ENCODE results near the gene RNU1-2. TPM values are rescaled to one million over a fixed set of nuclear protein-coding genes. Genes with fewer than 3 reads are reported as not detected.
"Not testable (repeated sequence)": the region's sequence is repeated elsewhere in the genome, so short reads cannot be mapped to it uniquely, and the experiment has no call there.

RNU1-2 gene
- total RNA-seq, 1 donor from 2014 or later: 3,041 TPM

DNA sequence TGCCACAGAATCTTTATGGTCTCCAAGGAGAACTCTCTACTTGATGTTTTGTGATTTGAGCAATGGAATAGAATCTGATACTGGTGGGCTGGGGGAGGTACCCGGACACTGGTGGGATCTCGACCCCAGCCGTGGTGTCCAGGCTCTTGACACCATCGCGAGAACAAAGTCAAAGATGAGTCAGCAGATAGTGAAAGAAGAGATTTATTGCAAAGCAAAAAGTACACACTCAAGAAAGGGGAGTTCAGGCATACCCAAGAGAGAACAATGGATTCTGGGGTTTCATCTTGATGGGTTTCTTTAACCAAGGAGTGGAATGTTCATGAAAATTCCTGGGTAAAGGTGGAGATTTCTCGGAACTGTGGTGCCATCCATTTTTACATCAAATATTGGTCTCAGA, 1.4 kb upstream of the RNU1-2 start:
- Mint-ChIP-seq H3K27me3 (ENCODE audit: insufficient read depth) (peaks cover 37% of the 10 kb centered on the region), H3K4me3 (peak overlapping the region; percentile 40), H3K4me1 (ENCODE audit: low read depth) (peaks cover 39% of the 10 kb centered on the region), H3K27ac (peak overlapping the region; percentile 47)
- intact Hi-C loops (cut with micrococcal nuclease); H3K36me3 Mint-ChIP-seq (ENCODE audit: low read depth); H3K9me3 Mint-ChIP-seq; DNase-seq (ENCODE audit: low spot score): not testable (repeated sequence)

DNA sequence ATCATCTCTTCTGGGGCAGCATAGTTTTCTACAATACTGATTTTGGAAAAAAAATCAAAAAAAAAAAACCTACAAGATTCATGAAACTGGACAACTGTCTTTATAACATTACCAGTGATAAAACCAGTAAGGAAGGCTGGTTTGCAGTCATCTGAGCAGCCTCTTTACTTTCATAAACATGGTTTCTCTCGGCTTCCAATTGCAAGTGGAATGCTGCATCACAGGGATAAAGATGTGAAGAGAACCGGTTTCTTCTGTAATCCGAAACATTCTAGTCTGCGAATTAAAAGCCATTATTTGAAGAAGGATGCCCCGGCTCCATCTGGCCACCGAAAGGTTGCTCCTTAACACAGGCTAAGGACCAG, 565 bp upstream of the RNU1-2 start:
- DNase-seq (ENCODE audit: low spot score); H3K36me3 Mint-ChIP-seq (ENCODE audit: low read depth); H3K9me3 Mint-ChIP-seq; intact Hi-C loops (cut with micrococcal nuclease): not testable (repeated sequence)
- Mint-ChIP-seq H3K27me3 (ENCODE audit: insufficient read depth) (peaks cover 29% of the 10 kb centered on the region), H3K27ac (peak overlapping the region; percentile 99), H3K4me1 (ENCODE audit: low read depth) (peaks cover 30% of the 10 kb centered on the region), H3K4me3 (peak overlapping the region; percentile 71)

DNA sequence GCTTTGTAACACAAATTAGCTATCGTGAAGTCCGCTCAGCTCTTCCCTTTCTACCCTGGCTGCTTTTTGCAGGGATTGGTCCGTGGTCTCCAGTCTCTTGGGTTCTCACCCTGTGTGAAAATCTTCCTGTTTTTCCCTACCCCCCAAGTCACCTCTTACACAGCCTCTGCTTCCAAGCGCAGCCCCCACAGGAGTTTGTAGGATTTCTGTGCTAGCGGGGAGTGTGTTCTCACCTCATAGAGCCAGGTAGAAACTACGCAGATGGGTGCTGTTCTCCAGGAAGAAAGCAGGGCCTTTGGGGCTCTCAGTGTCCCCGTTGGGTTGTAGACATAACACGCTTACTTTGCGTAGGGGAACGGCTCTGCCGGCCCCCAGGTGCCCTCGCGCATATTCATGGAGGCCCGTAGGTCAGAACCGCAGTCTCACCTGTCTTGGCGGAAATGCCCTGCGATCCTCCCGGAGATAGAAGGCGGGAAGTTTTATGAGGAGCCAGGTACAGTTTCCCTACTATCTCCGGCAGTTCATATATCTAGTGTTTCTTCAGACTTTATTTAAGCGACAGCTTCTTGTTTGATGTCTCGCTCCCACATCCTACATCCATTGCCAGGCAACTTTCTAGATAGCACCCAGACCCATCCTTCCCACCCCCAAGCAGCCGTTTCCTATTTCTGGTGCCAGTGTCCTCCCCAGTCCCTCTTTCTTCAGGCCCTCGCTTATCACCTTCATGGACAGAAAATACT, 706 bp downstream of the RNU1-2 start:
- Mint-ChIP-seq H3K4me3 (peak overlapping the region; percentile 71), H3K4me1 (ENCODE audit: low read depth) (peaks cover 36% of the 10 kb centered on the region), H3K27ac (peak overlapping the region; percentile 99), H3K27me3 (ENCODE audit: insufficient read depth) (peaks cover 19% of the 10 kb centered on the region)
- not testable (repeated sequence) for H3K9me3 Mint-ChIP-seq; H3K36me3 Mint-ChIP-seq (ENCODE audit: low read depth)
- intact Hi-C loops (cut with micrococcal nuclease): loop anchor here (1.0 to 2.0 kb wide), 3 partner anchors 8 to 252 kb away; partner anchors contain the start of gene SDHB
- peak; percentile 84 for DNase-seq (ENCODE audit: low spot score)

DNA sequence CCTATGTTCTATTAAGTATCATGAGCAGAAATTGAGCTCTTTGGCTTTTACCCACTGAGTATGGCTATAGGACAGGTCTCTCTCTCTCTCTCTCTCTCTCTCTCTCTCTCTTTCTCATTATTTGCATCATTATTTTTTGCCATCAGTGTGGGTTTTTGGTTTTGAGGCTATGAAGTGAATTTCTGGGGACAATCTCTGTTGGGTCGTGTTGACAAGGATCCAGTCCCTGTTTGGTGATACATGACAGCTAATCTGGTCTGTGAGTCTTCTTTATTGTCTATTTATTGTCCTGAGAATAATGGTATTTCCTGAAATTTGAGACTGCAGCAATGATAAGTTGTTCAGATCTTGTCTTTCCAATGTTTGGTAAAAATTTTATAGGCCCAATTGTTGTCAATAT, 1.9 kb downstream of the RNU1-2 start:
- H3K27me3 Mint-ChIP-seq (ENCODE audit: insufficient read depth); DNase-seq (ENCODE audit: low spot score); H3K9me3 Mint-ChIP-seq; H3K36me3 Mint-ChIP-seq (ENCODE audit: low read depth): not testable (repeated sequence)
- intact Hi-C loops (cut with micrococcal nuclease): loop anchor here (2.0 kb wide), 1 partner anchor 157 kb away; the partner anchor contains the start of gene SDHB
- H3K4me1 Mint-ChIP-seq (ENCODE audit: low read depth): peaks cover 40% of the 10 kb centered on the region
- H3K4me3 Mint-ChIP-seq: peak overlapping the region; percentile 72
- H3K27ac Mint-ChIP-seq: peak overlapping the region; percentile 88

DNA sequence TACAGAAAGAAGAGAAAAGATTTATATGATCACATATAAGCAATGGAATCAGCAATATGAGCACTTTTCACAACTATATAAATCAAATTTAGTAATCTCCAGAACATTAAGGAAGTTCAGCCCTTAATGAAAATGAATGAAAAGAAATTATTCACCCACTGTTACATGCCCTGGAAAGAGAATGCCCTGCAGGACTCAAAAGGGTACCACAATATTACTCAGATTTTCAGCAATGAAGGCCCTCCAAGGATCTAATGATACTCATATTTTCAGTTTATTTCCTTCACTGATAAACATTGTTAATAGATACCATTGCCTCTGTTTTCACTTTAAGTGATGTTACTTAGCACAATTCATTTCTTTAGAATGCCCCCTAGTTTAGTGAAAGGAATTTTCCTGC, 2.5 kb downstream of the RNU1-2 start:
- H3K27me3 Mint-ChIP-seq (ENCODE audit: insufficient read depth); H3K36me3 Mint-ChIP-seq (ENCODE audit: low read depth); intact Hi-C loops (cut with micrococcal nuclease); H3K4me3 Mint-ChIP-seq; DNase-seq (ENCODE audit: low spot score); H3K27ac Mint-ChIP-seq; H3K9me3 Mint-ChIP-seq: not testable (repeated sequence)
- peaks cover 40% of the 10 kb centered on the region for H3K4me1 Mint-ChIP-seq (ENCODE audit: low read depth)

DNA sequence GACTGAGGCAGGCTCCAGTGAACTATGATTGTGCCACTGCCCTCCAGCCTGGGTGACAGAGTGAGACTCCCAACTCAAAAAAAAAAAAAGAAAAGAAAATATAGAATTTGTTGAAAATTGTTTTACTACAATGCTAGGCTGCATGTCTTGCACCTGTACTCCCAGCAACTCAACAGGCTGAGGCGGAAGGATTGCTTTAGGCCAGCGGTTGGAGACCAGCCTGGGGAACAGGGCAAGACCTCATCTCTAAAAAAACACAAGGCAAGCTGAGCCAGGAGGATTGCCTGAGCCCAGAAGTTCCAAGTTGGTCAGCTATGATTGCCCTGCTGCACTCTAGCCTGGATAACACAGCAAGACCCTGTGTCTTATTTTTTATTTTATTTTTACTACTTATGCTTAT, 3.2 kb downstream of the RNU1-2 start:
- H3K4me3 Mint-ChIP-seq; H3K9me3 Mint-ChIP-seq; intact Hi-C loops (cut with micrococcal nuclease); H3K27ac Mint-ChIP-seq; H3K27me3 Mint-ChIP-seq (ENCODE audit: insufficient read depth); H3K36me3 Mint-ChIP-seq (ENCODE audit: low read depth); DNase-seq (ENCODE audit: low spot score): not testable (repeated sequence)
- peaks cover 40% of the 10 kb centered on the region for H3K4me1 Mint-ChIP-seq (ENCODE audit: low read depth)

DNA sequence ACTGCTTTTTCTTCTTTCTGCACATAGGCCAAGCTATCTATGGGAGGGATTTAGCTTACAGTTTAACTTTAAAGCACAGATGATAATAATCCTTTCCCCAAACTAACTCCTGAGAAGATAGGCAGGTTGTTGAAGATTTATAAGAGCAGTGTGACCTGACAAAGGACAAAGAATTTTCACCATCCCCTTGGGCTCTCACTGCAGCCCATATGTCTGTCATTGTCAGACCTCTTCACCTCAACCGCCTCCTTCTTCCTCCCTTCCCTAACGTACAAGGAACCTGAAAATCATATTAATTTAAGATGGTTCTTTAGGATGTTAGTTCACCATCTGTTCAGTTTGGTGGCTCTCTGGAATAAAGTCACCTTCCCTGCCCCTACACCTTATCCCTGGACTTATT, 5.0 kb downstream of the RNU1-2 start:
- Mint-ChIP-seq H3K4me1 (ENCODE audit: low read depth) (peaks cover 31% of the 10 kb centered on the region), H3K4me3 (no peak overlapping the region), H3K27ac (no peak overlapping the region), H3K9me3 (no peaks in the 10 kb centered on the region), H3K36me3 (ENCODE audit: low read depth) (no peaks in the 10 kb centered on the region), H3K27me3 (ENCODE audit: insufficient read depth) (peaks cover 1% of the 10 kb centered on the region)
- DNase-seq (ENCODE audit: low spot score): no peak
- intact Hi-C loops (cut with micrococcal nuclease): loop anchor here (10.0 kb wide), 2 partner anchors 1066 to 1296 kb away; no protein-coding TSS in a partner anchor

DNA sequence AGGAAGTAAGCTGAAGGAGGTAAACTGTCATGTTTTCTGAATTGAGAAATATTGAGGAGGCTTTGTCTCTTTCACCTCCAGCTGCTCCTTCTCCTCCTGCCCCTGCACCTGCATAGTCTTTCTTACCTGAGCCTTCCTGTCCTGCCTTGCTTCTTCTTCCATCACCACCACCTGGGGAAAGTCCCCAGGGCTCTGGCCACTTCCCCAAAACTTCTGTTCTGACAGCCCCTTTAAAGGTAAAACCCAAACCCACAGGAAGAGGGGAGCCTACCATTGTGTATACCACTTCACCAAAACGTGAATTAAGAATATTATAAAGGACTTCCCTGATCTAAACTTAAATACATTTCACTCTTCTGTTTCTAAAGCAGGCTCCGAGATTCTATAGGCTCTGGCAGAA, 5.6 kb downstream of the RNU1-2 start:
- not testable (repeated sequence) for DNase-seq (ENCODE audit: low spot score); H3K27me3 Mint-ChIP-seq (ENCODE audit: insufficient read depth); H3K4me3 Mint-ChIP-seq; H3K27ac Mint-ChIP-seq; H3K9me3 Mint-ChIP-seq; H3K36me3 Mint-ChIP-seq (ENCODE audit: low read depth)
- H3K4me1 Mint-ChIP-seq (ENCODE audit: low read depth): peaks cover 31% of the 10 kb centered on the region
- intact Hi-C loops (cut with micrococcal nuclease): loop anchor here (10.0 kb wide), 2 partner anchors 1067 to 1297 kb away; no protein-coding TSS in a partner anchor

DNA sequence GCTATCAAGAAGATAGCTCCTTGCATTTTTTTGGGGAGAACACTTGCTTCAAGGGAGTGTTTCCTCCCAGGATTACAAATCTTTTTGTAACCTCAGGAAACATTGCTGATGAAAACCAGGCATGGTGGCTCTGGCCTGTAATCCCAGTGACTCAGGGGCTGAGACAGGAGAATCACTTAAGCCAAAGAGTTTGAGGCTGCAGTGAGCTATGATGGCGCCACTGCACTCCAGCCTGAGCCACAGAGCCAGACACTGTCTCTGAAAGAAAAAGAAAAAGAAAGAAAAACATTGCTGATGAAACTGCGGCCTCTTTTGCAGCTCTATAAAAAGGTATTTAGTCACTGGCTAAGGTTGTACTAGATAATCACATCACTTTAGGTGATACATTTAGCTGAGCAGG, 7.3 kb downstream of the RNU1-2 start:
- intact Hi-C loops (cut with micrococcal nuclease): loop anchor here (10.0 kb wide), 2 partner anchors 1068 to 1298 kb away; no protein-coding TSS in a partner anchor
- Mint-ChIP-seq H3K4me1 (ENCODE audit: low read depth) (peaks cover 20% of the 10 kb centered on the region), H3K4me3 (no peak overlapping the region), H3K27me3 (ENCODE audit: insufficient read depth) (no peaks in the 10 kb centered on the region), H3K36me3 (ENCODE audit: low read depth) (peaks cover 2% of the 10 kb centered on the region), H3K27ac (no peak overlapping the region), H3K9me3 (no peaks in the 10 kb centered on the region)
- DNase-seq (ENCODE audit: low spot score): no peak

DNA sequence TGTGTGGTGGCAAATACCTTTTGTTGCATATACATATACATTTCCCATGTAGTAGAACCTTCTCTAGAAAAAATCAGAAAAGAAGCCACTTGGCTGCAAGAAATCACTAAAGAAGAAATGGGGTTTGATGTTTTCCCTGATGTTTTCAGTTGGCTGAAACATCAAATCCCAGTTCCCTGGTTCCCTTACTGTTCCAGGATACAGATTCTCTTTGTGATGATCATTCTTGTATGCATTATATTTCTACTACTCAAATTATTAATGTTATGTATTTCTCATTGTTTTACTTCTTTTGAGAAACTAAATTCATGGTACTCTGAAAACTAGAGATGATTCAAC, 7.6 kb downstream of the RNU1-2 start:
- H3K9me3 Mint-ChIP-seq: no peaks in the 10 kb centered on the region
- H3K27me3 Mint-ChIP-seq (ENCODE audit: insufficient read depth): no peaks in the 10 kb centered on the region
- H3K27ac Mint-ChIP-seq: no peak overlapping the region
- DNase-seq (ENCODE audit: low spot score): no peak
- intact Hi-C loops (cut with micrococcal nuclease): loop anchor here (10.0 kb wide), 2 partner anchors 1069 to 1299 kb away; no protein-coding TSS in a partner anchor
- H3K36me3 Mint-ChIP-seq (ENCODE audit: low read depth): peaks cover 2% of the 10 kb centered on the region
- H3K4me3 Mint-ChIP-seq: no peak overlapping the region
- peaks cover 19% of the 10 kb centered on the region for H3K4me1 Mint-ChIP-seq (ENCODE audit: low read depth)

DNA sequence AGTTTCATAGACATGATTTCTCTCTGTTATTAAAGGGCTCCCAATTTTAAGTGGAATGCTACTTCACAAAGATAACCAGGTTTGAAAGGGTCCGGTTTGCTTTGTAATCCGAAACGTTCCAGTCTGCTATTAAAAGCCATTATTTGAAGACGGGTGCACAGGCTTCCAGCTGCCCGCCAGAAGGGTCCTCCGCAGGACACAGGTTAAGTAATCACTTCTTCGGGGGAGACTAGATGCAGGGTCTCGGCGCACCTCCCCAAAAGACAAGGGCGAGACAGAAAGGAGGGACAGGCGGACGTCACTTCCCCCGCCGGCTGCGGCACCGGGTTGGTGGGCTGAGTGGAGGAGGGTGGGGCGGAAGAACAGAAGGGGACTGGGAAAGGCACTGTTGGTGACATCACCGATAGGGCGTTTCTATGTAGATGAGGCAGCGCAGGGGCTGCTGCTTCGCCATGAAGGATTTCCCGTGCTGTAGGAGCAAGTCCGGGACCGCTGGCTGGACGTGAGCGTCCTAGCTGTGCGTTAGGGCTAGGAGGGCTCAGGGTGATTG, 8.9 kb downstream of the RNU1-2 start:
- Mint-ChIP-seq H3K27me3 (ENCODE audit: insufficient read depth) (no peaks in the 10 kb centered on the region), H3K4me1 (ENCODE audit: low read depth) (peaks cover 19% of the 10 kb centered on the region), H3K36me3 (ENCODE audit: low read depth) (peaks cover 2% of the 10 kb centered on the region), H3K9me3 (no peaks in the 10 kb centered on the region), H3K4me3 (no peak overlapping the region), H3K27ac (no peak overlapping the region)
- peak; percentile 99 for DNase-seq (ENCODE audit: low spot score)
- intact Hi-C loops (cut with micrococcal nuclease): loop anchor here (1.0 to 10.0 kb wide), 9 partner anchors 8 to 1300 kb away; partner anchors contain the start of genes NECAP2, SDHB and SZRD1

DNA sequence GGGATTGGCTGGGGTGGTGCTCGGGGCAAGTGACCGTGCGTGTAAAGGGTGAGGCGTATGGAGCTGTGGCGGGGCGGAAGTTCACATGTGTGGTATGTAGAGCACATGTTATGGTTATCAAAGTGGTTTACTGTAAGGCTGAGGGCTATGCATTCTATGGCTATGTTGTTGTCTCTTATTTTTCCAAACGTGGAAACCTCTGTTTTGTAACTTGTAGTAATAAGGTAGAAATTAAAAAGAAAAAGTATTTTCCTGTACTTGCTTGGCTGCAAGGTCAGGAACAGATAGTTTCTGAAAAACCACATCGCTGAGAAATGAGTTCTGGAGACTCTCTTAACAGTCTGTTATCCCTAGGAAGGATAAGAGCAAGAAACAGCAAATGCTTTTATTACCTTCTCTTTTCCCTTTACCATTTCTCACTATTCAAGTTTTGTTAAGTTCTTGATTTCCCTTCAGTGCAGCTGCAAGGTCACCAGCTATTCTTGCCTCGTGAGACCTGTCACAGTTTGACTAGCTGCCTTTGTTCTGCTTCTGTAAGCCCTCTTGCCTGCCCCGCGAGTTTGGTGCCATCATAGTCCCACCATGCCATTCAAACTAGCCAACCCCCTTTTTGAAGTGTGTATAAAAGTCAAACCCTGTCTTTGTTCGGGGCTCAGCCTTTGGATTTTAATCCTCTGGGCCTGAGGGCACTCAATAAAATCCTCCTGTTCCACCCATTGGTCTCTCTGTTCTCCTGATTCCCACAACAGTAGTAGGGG, 9.5 kb downstream of the RNU1-2 start:
- H3K4me3 Mint-ChIP-seq: no peak overlapping the region
- no peak overlapping the region for H3K27ac Mint-ChIP-seq
- peaks cover 2% of the 10 kb centered on the region for H3K36me3 Mint-ChIP-seq (ENCODE audit: low read depth)
- peaks cover 19% of the 10 kb centered on the region for H3K4me1 Mint-ChIP-seq (ENCODE audit: low read depth)
- DNase-seq (ENCODE audit: low spot score): peak; percentile 61
- H3K27me3 Mint-ChIP-seq (ENCODE audit: insufficient read depth): peaks cover under 1% of the 10 kb centered on the region
- intact Hi-C loops (cut with micrococcal nuclease): loop anchor here (1.0 to 10.0 kb wide), 8 partner anchors 8 to 1300 kb away; partner anchors contain the start of genes NECAP2, SDHB and SZRD1
- H3K9me3 Mint-ChIP-seq: no peaks in the 10 kb centered on the region
